BLaER1 treated with 17β-estradiol and CSF1 and Interleukin-3, amounts not matched to agents 10 nM and 100 nM (cell line): Measurements from ENCODE around the gene TAMM41.
"Not testable (repeated sequence)": the region's sequence is repeated elsewhere in the genome, so short reads cannot be mapped to it uniquely, and the experiment has no call there.

Source experiments
- H3K27ac ChIP-seq, 11 experiments: shearing (Covaris generic); formaldehyde crosslinking; 2 replicates each; pipeline ENCODE4 v1.8.1; 2022
- H3K27me3 ChIP-seq, 11 experiments: shearing (Covaris generic); formaldehyde crosslinking; 2 replicates each; pipeline ENCODE4 v1.8.1; 2022
- H3K36me3 ChIP-seq, 11 experiments: shearing (Covaris generic); formaldehyde crosslinking; 2 replicates each; pipeline ENCODE4 v1.8.1; 2022
- H3K4me1 ChIP-seq, 10 experiments: shearing (Covaris generic); formaldehyde crosslinking; 2 replicates each; pipeline ENCODE4 v1.8.1; 2022
- H3K4me2 ChIP-seq, 11 experiments: shearing (Covaris generic); formaldehyde crosslinking; 2 replicates each; pipeline ENCODE4 v1.8.1; 2022
- H3K4me3 ChIP-seq, 10 experiments: shearing (Covaris generic); formaldehyde crosslinking; 2 replicates each; pipeline ENCODE4 v1.8.1; 2022
- H3K9ac ChIP-seq, 11 experiments: shearing (Covaris generic); formaldehyde crosslinking; 2 replicates each; pipeline ENCODE4 v1.8.1; 2022
- H3K9me3 ChIP-seq, 11 experiments: shearing (Covaris generic); formaldehyde crosslinking; replicated peaks in 1 of 11; 2 replicates each; pipeline ENCODE4 v1.8.1; 2022
- H4K20me1 ChIP-seq, 11 experiments: shearing (Covaris generic); formaldehyde crosslinking; 2 replicates each; pipeline ENCODE4 v1.8.1; 2022
- Cebpa-rat ChIP-seq, 11 experiments: shearing (Covaris generic); IDR thresholded peaks; 2 replicates each; pipeline ENCODE4 v1.8.1; 2022

Gene TAMM41

DNA sequence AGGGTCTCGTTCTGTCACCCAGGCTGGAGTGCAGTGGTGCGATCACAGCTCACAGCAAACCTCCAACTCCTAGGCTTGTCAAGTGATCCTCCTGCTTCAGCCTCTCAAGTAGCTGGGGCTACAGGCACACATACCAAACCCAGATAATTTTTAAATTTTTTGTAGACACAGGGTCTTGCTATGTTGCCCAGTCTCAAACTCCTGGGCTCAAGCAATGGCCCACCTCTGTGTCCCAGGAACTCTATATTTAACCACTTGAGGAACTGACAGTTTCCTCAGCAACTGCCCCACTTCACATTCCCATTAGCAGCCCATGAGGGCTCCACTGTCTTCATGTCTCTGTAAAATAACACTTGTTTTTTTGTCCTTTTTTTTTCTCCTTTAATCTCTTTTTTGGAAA, 68.4 kb downstream of the TAMM41 start:
- Histone ChIP-seq H3K4me2 (no peak overlapping the region), H3K4me1 (no peaks in the 10 kb centered on the region), H3K4me3 (no peak overlapping the region), H3K9ac (no peak overlapping the region), H3K36me3 (peaks cover 0 to 5% (median 0%) of the 10 kb centered on the region in 11 experiments; a peak in 4 of 22 replicates), H4K20me1 (no peaks in the 10 kb centered on the region), H3K9me3 (no peaks in the 10 kb centered on the region), H3K27ac (no peak overlapping the region), H3K27me3 (no peaks in the 10 kb centered on the region)
- no peak for TF ChIP-seq Cebpa-rat (IDR thresholded peaks at IDR 0.05)

DNA sequence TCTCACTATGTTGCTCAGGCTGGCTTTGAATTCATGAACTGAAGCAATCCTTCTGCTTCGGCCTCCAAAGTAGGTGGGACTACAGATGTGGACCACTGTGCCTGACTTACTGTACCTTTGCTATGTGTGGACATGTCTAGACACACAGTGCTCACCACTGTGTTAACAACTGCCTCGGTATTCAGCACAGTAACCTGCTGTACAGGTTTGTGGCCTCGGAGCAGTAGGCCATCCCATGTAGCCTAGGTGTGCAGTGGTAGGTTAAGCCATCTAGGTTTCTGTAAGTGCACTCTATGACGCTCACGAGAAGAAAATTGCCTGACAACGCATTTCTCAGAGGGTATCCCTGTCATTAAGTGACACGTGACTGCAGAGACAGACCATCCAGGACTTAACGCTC, 70.3 kb downstream of the TAMM41 start:
- Histone ChIP-seq H3K9me3 (no peaks in the 10 kb centered on the region), H3K4me3 (no peak overlapping the region), H3K27me3 (no peaks in the 10 kb centered on the region), H3K9ac (no peak overlapping the region), H4K20me1 (no peaks in the 10 kb centered on the region), H3K36me3 (peaks cover 0 to 5% (median 0%) of the 10 kb centered on the region in 11 experiments; a peak in 4 of 22 replicates), H3K27ac (no peak overlapping the region), H3K4me1 (no peaks in the 10 kb centered on the region), H3K4me2 (no peak overlapping the region)
- no peak for TF ChIP-seq Cebpa-rat (IDR thresholded peaks at IDR 0.05)

DNA sequence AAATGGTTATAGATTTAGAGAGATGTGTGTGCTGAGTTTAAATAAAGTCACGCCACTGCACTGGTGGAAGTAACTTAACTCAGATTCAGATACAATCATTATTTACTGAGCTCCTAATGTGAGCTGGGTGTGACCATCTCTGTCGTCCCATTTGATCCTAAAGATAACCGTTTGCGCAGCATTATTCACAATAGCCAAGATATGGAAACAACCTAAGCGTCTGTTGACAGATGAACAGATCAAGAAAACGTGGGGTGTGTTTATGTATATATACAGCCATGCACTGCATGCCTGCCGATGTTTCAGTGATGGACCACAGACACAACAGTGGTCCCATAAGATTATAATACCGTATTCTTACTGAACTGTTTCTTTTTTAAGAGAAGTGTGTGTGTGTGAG, 71.2 kb downstream of the TAMM41 start:
- Histone ChIP-seq H3K36me3 (peaks cover 0 to 5% (median 0%) of the 10 kb centered on the region in 11 experiments; a peak in 4 of 22 replicates), H4K20me1 (no peaks in the 10 kb centered on the region), H3K9ac (no peak overlapping the region), H3K4me3 (no peak overlapping the region), H3K4me1 (peaks cover 0 to 7% (median 6%) of the 10 kb centered on the region in 10 experiments; a peak in 9 of 20 replicates), H3K27ac (no peak overlapping the region), H3K4me2 (no peak overlapping the region), H3K27me3 (no peaks in the 10 kb centered on the region), H3K9me3 (no peaks in the 10 kb centered on the region)
- no peak for TF ChIP-seq Cebpa-rat (IDR thresholded peaks at IDR 0.05)

DNA sequence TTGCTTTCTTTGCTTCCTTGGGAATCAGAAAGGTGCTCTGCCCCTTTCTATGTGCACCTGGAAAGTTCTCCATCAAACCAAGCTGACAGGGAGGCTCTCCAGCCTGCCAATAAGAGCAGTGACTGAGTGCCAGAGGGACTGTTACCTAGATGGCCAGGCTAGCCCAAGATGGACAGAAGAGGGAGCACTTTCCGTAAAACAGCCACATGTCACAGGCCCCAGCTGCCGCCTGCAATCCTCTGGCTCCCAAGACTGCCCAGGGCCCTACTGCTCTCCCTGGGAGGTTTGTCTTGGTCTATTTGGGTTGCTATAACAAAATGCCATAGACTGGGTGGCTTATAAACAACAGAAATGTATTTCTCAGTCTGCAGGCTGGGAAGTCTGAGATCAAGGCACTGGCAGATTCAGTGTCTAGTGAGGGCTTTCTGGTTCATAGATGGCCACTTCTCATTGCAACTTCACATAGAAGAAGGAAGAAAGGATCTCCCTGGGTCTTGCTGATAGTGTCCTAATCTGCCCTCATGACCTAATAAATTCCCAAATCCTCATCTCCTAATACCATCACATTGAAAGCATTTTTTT, 72.3 kb downstream of the TAMM41 start:
- Histone ChIP-seq H3K4me3 (no peak overlapping the region), H3K27me3 (no peaks in the 10 kb centered on the region), H3K36me3 (peaks cover 0 to 3% (median 0%) of the 10 kb centered on the region in 11 experiments; a peak in 4 of 22 replicates), H3K4me2 (no peak overlapping the region), H3K4me1 (peaks cover 0 to 13% (median 10%) of the 10 kb centered on the region in 10 experiments; a peak in 9 of 20 replicates), H4K20me1 (no peaks in the 10 kb centered on the region), H3K9ac (no peak overlapping the region), H3K9me3 (no peaks in the 10 kb centered on the region), H3K27ac (no peak overlapping the region)
- no peak for TF ChIP-seq Cebpa-rat (IDR thresholded peaks at IDR 0.05)

DNA sequence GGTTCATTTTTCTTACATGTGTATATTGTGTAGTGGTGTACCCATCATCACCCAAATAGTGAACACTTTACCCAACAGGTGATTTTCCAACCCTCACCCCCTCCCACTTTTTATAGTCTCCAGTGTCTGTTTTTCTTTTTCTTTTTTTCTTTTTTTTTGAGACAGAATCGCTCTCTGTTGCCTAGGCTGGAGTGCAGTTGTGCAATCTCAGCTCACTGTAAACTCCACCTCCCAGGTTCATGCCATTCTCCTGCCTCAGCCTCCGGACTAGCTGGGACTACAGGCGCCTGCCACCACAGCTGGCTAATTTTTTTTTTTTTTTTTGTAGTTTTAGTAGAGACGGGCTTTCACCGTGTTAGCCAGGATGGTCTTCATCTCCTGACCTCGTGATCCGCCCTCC, 74.8 kb downstream of the TAMM41 start:
- H4K20me1 ChIP-seq, H3K27ac ChIP-seq, H3K36me3 ChIP-seq, H3K9me3 ChIP-seq, H3K4me2 ChIP-seq, H3K27me3 ChIP-seq, H3K9ac ChIP-seq, H3K4me3 ChIP-seq: not testable (repeated sequence)
- H3K4me1 ChIP-seq: peaks cover 0 to 13% (median 10%) of the 10 kb centered on the region in 10 experiments; a peak in 9 of 20 replicates

DNA sequence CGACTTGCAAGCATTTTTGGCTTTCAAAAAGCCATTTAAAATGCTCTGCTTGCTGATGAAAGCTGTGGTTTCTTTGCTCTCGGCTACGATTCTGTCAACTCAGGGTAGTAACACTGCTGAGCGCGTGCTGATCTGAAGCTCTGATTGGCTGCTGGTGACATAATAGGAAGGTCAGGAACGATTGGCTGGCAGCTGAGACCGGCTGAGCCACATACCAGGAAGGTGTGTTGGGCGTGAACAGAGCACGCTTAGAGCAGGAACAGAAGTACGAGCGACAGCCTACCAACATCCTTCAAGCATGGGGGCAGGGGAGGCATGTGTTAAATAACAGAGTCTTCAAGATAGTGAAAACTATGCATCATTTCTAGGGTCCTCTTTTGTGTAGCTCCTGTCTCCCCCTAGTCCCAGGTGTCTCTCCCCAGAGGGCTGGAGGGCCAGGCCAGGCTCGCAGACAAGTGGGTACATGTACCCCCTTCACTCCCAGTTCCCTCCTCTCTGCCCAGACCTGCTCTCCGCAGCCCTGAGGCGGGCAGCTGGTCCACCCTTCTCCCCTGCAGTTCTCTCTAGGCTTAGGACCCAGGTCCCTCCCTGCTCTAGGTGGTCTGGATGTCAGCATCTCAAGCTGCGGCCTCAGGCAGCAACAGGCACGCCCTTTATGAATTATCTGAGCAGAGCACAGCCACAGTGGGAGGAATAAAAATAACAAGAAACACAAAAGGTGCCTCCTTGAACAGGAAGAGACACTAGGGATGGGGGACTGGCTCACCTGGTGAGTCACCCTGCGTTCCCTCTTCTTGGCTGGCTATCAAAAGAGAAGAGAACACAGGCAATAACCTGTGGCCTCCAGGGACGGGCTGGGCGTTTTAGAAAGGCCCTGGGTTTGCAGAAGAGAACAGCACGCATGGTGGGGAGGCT, 76.0 kb downstream of the TAMM41 start:
- H3K27me3 ChIP-seq: no peaks in the 10 kb centered on the region
- H3K36me3 ChIP-seq: no peaks in the 10 kb centered on the region
- H3K9me3 ChIP-seq: no peaks in the 10 kb centered on the region
- H4K20me1 ChIP-seq: no peaks in the 10 kb centered on the region
- H3K9ac ChIP-seq: no peak overlapping the region
- peaks cover 0 to 13% (median 10%) of the 10 kb centered on the region in 10 experiments; a peak in 9 of 20 replicates for H3K4me1 ChIP-seq
- H3K4me3 ChIP-seq: no peak overlapping the region
- H3K4me2 ChIP-seq: peak overlapping the region in 10 of 11 experiments; percentile 12 to 44 (median 30); a peak in 12 of 22 replicates
- no peak overlapping the region for H3K27ac ChIP-seq
- no peak for TF ChIP-seq Cebpa-rat (IDR thresholded peaks at IDR 0.05)

DNA sequence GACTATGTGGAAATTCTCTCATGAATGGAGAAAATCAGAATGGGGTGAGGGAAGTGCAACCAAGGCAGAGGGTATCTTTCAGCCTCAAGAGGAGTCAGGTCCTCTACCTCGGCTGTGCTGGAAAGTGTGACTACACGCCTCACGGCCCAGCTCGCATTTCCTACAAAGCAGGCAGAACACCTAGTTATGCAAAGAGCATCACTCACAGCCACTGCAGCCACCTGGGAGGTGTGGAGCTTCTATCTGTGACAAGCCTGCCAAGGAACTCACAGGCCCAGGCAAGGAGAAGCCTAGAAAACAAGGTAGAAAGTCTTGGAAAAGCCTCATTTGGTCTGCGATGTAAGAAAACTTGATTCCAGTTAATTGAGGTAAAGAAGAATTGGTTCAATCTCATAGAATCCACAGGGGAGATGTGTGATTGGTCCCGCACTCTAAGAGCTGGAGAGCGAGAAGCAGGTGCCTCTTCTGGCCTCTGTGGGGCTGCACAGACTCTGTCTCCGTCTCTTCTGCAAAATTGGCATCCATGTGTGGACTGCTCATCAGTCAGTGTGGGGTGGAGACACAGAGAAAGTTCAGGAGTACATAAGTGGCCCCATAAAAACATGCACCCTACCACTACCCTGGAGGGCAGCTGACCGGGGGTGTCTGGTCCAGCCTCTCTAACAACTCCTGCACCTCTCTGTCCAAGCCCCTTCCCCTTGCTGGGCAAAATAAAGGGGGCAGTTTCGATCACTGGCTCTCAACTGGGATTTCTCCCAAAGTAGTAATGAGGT, 76.8 kb downstream of the TAMM41 start:
- Histone ChIP-seq H3K27me3 (no peaks in the 10 kb centered on the region), H3K9ac (no peak overlapping the region), H3K4me3 (no peak overlapping the region), H3K4me1 (peaks cover 0 to 13% (median 10%) of the 10 kb centered on the region in 10 experiments; a peak in 9 of 20 replicates), H3K9me3 (no peaks in the 10 kb centered on the region), H3K27ac (no peak overlapping the region), H3K36me3 (no peaks in the 10 kb centered on the region), H3K4me2 (peak overlapping the region in 10 of 11 experiments; percentile 12 to 44 (median 30); a peak in 8 of 22 replicates), H4K20me1 (no peaks in the 10 kb centered on the region)
- no peak for TF ChIP-seq Cebpa-rat (IDR thresholded peaks at IDR 0.05)

DNA sequence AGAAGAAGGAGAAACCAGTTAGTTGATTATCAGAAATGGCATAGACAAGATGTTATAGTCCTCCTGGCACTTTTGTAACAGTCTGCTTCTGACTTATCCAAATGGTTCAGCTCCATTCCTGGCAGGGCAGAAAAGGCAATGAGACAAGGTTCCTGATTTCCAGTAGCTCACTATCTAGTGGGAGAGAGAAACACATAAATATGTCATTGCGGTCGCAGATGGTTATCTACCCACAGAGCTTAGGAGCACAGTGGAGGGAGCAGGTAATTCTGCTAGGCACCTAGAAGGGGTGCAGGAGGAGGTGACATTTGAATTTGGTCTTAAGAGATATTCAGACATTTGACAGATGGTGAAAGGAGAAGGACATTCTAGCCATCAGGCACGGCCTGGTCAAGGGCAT, 78.1 kb downstream of the TAMM41 start:
- Histone ChIP-seq H3K27me3 (no peaks in the 10 kb centered on the region), H3K4me1 (peaks cover 0 to 13% (median 10%) of the 10 kb centered on the region in 10 experiments; a peak in 9 of 20 replicates), H3K4me3 (no peak overlapping the region), H3K36me3 (no peaks in the 10 kb centered on the region), H3K4me2 (no peak overlapping the region), H3K9ac (no peak overlapping the region), H3K9me3 (no peaks in the 10 kb centered on the region), H4K20me1 (no peaks in the 10 kb centered on the region), H3K27ac (no peak overlapping the region)
- no peak for TF ChIP-seq Cebpa-rat (IDR thresholded peaks at IDR 0.05)

DNA sequence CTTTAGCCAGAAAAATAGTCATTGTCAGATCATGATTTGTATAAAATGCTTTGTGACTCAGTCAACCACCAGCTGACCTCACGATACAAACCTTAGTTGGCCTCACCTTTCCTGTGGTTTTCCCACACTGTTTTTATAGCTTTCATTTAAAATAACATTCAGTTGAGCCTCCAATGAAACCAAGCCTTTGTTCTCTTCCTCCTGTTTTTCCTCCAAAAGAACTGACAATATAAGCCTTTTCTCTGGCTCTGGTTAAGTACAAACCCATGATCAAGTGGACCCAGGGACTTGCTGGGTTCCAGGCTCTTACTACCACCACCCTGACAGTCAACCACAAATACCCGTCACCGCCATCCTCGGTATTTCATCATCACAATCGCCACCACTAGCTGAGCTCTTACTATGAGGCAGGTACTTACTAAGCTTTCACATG, 81.7 kb downstream of the TAMM41 start:
- no peaks in the 10 kb centered on the region for H4K20me1 ChIP-seq
- H3K9ac ChIP-seq: no peak overlapping the region
- H3K27me3 ChIP-seq: no peaks in the 10 kb centered on the region
- no peak overlapping the region for H3K27ac ChIP-seq
- no peak overlapping the region for H3K4me2 ChIP-seq
- TF ChIP-seq Cebpa-rat (IDR thresholded peaks at IDR 0.05): 0 out of 22 replicates have a peak, but pooled peaks of 1 of the 11 experiments have one; percentile 10
- H3K36me3 ChIP-seq: no peaks in the 10 kb centered on the region
- H3K9me3 ChIP-seq: no peaks in the 10 kb centered on the region
- peaks cover 0 to 1% (median 0%) of the 10 kb centered on the region in 10 experiments; a peak in 2 of 20 replicates for H3K4me1 ChIP-seq
- H3K4me3 ChIP-seq: no peak overlapping the region
